Dermis lymphatic vessel endothelial cell (primary cell): ENCODE measurements around the gene ASB13. TPM values are rescaled to one million over a fixed set of nuclear protein-coding genes. Genes with fewer than 3 reads are reported as not detected.

Experiments
- total RNA-seq: library from RNA; depleted of rRNA; stranded (reverse); fragments of >200 nt; gene quantifications from 2 replicates; pipeline ENCODE4 v1.2.1, GENCODE V29; 2014

Gene ASB13
- 22.2 and 33.0 TPM in 2 replicates for total RNA-seq

GRCh38 chr10:5666008-5666840 is at the start of gene ASB13:
ASB13 (minus strand) TSS chr10:5666595; CDS start chr10:5666551, 44 bp downstream.

GRCh38 chr10:5684318-5684970 is 18.0 kb upstream of the ASB13 start, which contains the start of gene TASOR2:
TASOR2 (plus strand) TSS chr10:5684838; CDS start chr10:5720643, 35,805 bp downstream.

Other genes with a start within 250 kb of the ASB13 start
- gene CALML5, start 167.0 kb downstream of the ASB13 start, total RNA-seq, result not detected in 2 replicates
- not detected in 2 replicates for gene CALML3, start 141.6 kb downstream of the ASB13 start, total RNA-seq
- gene TASOR2, start 18.2 kb upstream of the ASB13 start, total RNA-seq, result 39.4 and 64.1 TPM in 2 replicates
- 436 and 558 TPM in 2 replicates for gene GDI2, start 146.8 kb upstream of the ASB13 start, total RNA-seq
- gene ANKRD16, start 223.3 kb upstream of the ASB13 start, total RNA-seq, result 4.1 and 5.3 TPM in 2 replicates
- 74.9 and 75.1 TPM in 2 replicates for gene FBH1, start 223.6 kb upstream of the ASB13 start, total RNA-seq